GM12872 (cell line): ENCODE measurements around the gene HDAC1.

Source experiments
- CTCF ChIP-seq: IDR thresholded peaks from 3 replicates; pipeline ENCODE4 v1.5.1; 2011; ENCODE audit warnings: low read depth, mild to moderate bottlenecking, low read length, moderate library complexity; ENCODE audit not compliant: insufficient read depth

Gene HDAC1

DNA sequence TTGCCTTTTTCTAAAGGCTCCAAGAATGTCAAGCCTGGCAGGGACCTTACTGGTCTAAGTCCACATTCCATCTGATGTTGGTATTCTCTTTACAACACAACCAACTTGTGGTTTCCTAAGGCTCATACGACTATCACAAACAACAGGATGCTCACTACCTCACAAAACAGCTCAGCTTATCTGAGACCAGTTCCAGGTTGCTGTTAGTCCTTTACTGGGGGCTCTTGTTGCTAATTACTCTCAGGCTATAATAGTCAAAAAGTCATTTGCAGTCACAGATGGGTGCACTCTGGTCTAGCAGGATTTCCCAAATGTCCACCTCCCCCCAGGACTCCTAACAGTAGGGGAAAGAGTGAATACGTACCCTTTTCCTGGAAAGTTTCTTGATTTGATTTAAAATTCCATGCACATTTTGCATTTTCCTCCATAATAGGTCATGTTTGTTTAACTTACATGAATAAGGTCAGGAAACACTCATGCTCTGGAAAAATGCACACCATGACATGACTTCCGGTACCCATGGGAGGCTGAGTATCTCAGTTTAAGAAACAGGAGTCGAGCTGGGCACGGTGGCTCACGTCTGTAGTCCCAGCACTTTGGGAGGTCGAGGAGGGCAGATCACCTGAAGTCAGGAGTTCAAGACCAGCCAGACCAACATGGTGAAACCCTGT is 24.8 kb upstream of the HDAC1 start:
- no peak for TF ChIP-seq CTCF

GRCh38 chr1:32269744-32270143 is 22.1 kb upstream of the HDAC1 start:
- TF ChIP-seq CTCF: no peak

DNA sequence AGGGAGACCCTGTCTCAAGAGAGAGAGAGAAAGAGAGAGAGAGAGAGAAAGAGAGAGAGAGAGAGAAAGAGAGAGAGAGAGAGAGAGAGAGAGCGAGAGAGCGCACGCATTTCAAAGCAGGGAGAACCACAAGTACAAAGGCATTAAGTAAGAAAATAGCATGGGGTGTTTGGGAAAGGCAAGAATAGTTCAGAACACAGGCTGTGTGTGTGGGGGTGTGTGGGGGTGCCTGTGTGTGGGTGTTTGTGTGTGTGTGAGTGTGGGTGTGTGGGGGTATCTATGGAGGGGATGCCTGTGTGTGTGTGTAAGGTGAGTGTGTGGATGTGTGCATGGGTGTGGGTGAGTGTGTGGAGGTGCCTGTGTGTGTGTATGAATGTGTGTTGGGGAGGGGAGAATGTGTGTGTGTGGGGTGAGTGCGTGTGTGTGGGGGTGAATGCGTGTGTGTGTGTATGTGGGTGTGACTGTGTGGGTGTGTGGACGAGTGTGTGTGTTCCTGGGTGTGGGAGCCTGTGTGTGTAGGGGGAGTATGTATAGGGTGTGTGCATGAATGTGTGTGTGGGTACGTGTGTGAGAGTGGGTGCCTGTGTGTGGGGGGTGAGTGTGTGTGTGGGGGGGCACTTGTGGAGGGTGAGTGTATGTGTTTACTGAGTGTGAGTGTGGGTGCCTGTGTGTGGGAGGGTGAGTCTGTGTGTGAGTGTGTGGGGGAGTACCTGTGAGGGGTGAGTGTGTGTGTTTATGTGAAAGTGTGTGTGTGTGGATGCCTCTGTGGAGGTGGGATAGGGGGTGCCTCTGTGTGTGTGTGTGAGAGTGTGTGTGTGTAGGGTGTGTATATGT is 19.1 kb upstream of the HDAC1 start:
- no peak for TF ChIP-seq CTCF

- TF ChIP-seq CTCF: no peak
These were observed 18.3 kb upstream of the HDAC1 start for GRCh38 chr1:32273391-32274208.

GRCh38 chr1:32274646-32275340 is 17.1 kb upstream of the HDAC1 start:
- no peak for TF ChIP-seq CTCF

GRCh38 chr1:32275424-32275823 is 16.5 kb upstream of the HDAC1 start:
- TF ChIP-seq CTCF: no peak
